SK-N-SH (cell line): ENCODE measurements around the gene BMP7. TPM values are rescaled to one million over a fixed set of nuclear protein-coding genes. Genes with fewer than 3 reads are reported as not detected.

Source experiments
- CTCF ChIA-PET: fragments of 300-600, 350-600 bp; formaldehyde crosslinking; extraction: SDS; loops from one replicate; lab custom pipeline; 2021; lab: Yijun Ruan, JAX
- POLR2A ChIA-PET: fragments of 350-600 bp; sonication (Branson Sonifier 250); formaldehyde crosslinking; extraction: SDS; loops from one replicate; lab custom pipeline; 2020; ENCODE audit warnings: antibody characterized with exemption, inconsistent platforms; lab: Yijun Ruan, JAX
- DNase-seq: peaks from one replicate; pipeline ENCODE4 v3.0.0; 2012
- H2AFZ ChIP-seq: fragments of 200-600 bp; sonication (generic); 2 replicates; pipeline ENCODE4 v1.8.1; 2016; ENCODE audit warnings: antibody characterized with exemption, mild to moderate bottlenecking, low read depth
- H3F3A ChIP-seq: fragments of 200-600 bp; sonication (generic); replicated peaks from 2 replicates; pipeline ENCODE3; 2016; ENCODE audit warnings: antibody characterized with exemption, mild to moderate bottlenecking; ENCODE audit not compliant: insufficient read depth
- H3K27ac ChIP-seq, 2 experiments: fragments of 200-500 bp in 1 of 2; fragments of 200-600 bp in 1 of 2; sonication (Bioruptor generic) in 1 of 2; sonication (generic), shearing (Covaris generic) in 1 of 2; 2 replicates each; pipeline versions ENCODE4 v1.5.1 to v1.6.1; 2014 to 2016; ENCODE audit warnings: low read depth in 2 of 2, inconsistent platforms in 1 of 2, low read length in 1 of 2, mild to moderate bottlenecking in 1 of 2, mixed read lengths in 1 of 2
- H3K27me3 ChIP-seq: fragments of 200-600 bp; sonication (generic), shearing (Covaris generic); 2 replicates; pipeline ENCODE4 v1.6.1; 2016; ENCODE audit warnings: mixed run types; ENCODE audit not compliant: insufficient read depth
- H3K36me3 ChIP-seq, 2 experiments: fragments of 200-500 bp in 1 of 2; fragments of 200-600 bp in 1 of 2; sonication (Bioruptor generic) in 1 of 2; sonication (generic) in 1 of 2; replicated peaks in 1 of 2; 2 replicates each; pipeline versions ENCODE3 to v1.5.1; 2014 to 2016; ENCODE audit warnings: low read length in 1 of 2, mild to moderate bottlenecking in 1 of 2; ENCODE audit not compliant: insufficient read depth in 2 of 2, control insufficient read depth in 1 of 2
- H3K4me1 ChIP-seq, 2 experiments: fragments of 200-500 bp in 1 of 2; fragments of 200-600 bp in 1 of 2; sonication (Bioruptor generic) in 1 of 2; sonication (generic), shearing (Covaris generic) in 1 of 2; 2 replicates each; pipeline versions ENCODE4 v1.5.1 to v1.6.1; 2014 to 2016; ENCODE audit warnings: low read depth in 1 of 2, low read length in 1 of 2, mixed run types in 1 of 2; ENCODE audit not compliant: insufficient read depth in 2 of 2, control insufficient read depth in 1 of 2
- H3K4me2 ChIP-seq: fragments of 200-600 bp; sonication (generic), shearing (Covaris generic); 2 replicates; pipeline ENCODE4 v1.6.1; 2017; ENCODE audit warnings: mixed run types
- H3K4me3 ChIP-seq, 2 experiments: fragments of 200-500 bp in 1 of 2; fragments of 200-600 bp in 1 of 2; sonication (Bioruptor generic) in 1 of 2; sonication (generic), shearing (Covaris generic) in 1 of 2; 2 replicates each; pipeline versions ENCODE4 v1.5.1 to v1.8.1; 2014 to 2016; ENCODE audit warnings: low read depth in 2 of 2, inconsistent platforms in 1 of 2, low read length in 1 of 2, mild to moderate bottlenecking in 1 of 2, mixed read lengths in 1 of 2, moderate library complexity in 1 of 2
- H3K79me2 ChIP-seq: fragments of 200-600 bp; sonication (generic); 2 replicates; pipeline ENCODE4 v1.8.1; 2017; ENCODE audit warnings: mild to moderate bottlenecking; ENCODE audit not compliant: insufficient read depth
- H3K9ac ChIP-seq: fragments of 200-600 bp; sonication (generic); 2 replicates; pipeline ENCODE4 v1.6.1; 2017; ENCODE audit warnings: mixed run types
- H3K9me2 ChIP-seq: fragments of 200-600 bp; sonication (generic); 2 replicates; pipeline ENCODE4 v1.6.1; 2017; ENCODE audit warnings: mixed run types
- H3K9me3 ChIP-seq: fragments of 200-600 bp; sonication (generic); 2 replicates; pipeline ENCODE4 v1.6.1; 2017; ENCODE audit warnings: mixed run types, mild to moderate bottlenecking, moderate library complexity
- H4K20me1 ChIP-seq: fragments of 200-600 bp; sonication (generic); 2 replicates; pipeline ENCODE4 v1.6.1; 2017; ENCODE audit warnings: mild to moderate bottlenecking, mixed run types; ENCODE audit not compliant: insufficient read depth
- CHD2 ChIP-seq: fragments of 150-350 bp; IDR thresholded peaks from 2 replicates; pipeline ENCODE4 v1.6.1; 2018; ENCODE audit warnings: low read length; ENCODE audit not compliant: partially characterized antibody
- ELF1 ChIP-seq: IDR thresholded peaks from 2 replicates; pipeline ENCODE4 v1.4.0; 2012
- EP300 ChIP-seq, 2 experiments: IDR thresholded peaks; 2 replicates each; pipeline versions ENCODE4 v1.4.0 to v1.6.1; 2012; ENCODE audit warnings: borderline replicate concordance in 1 of 2, low read depth in 1 of 2, low read length in 1 of 2
- EZH2phosphoT487 ChIP-seq: fragments of 200-600 bp; sonication (generic); IDR thresholded peaks from 2 replicates; pipeline ENCODE4 v1.6.1; 2017; ENCODE audit warnings: low read depth, mixed run types, mild to moderate bottlenecking, antibody characterized with exemption, moderate library complexity, borderline replicate concordance
- FOSL2 ChIP-seq: IDR thresholded peaks from 2 replicates; pipeline ENCODE4 v1.4.0; 2012; ENCODE audit warnings: low read depth, mild to moderate bottlenecking, moderate library complexity, borderline replicate concordance
- FOXJ3 ChIP-seq: sonication (generic); formaldehyde crosslinking; IDR thresholded peaks from 2 replicates; pipeline ENCODE4 v1.5.1; 2020; ENCODE audit warnings: mild to moderate bottlenecking, missing genetic modification reagents
- FOXM1 ChIP-seq: IDR thresholded peaks from 2 replicates; pipeline ENCODE4 v1.4.0; 2012; ENCODE audit warnings: low read depth, mild to moderate bottlenecking
- GATA2 ChIP-seq: sonication (generic); formaldehyde crosslinking; IDR thresholded peaks from 2 replicates; pipeline ENCODE4 v1.5.0; 2020; ENCODE audit warnings: mild to moderate bottlenecking, missing genetic modification reagents
- JUND ChIP-seq: IDR thresholded peaks from 2 replicates; pipeline ENCODE4 v1.4.0; 2012
- RCOR1 ChIP-seq: fragments of 150-350 bp; IDR thresholded peaks from 2 replicates; pipeline ENCODE4 v1.6.1; 2017; ENCODE audit warnings: antibody characterized with exemption, low read length
- SIN3A ChIP-seq: IDR thresholded peaks from 2 replicates; pipeline ENCODE4 v1.6.1; 2012; ENCODE audit warnings: low read depth, mild to moderate bottlenecking, low read length, moderate library complexity, borderline replicate concordance
- TAF1 ChIP-seq: IDR thresholded peaks from 2 replicates; pipeline ENCODE4 v1.6.1; 2012; ENCODE audit warnings: low read depth, mild to moderate bottlenecking, low read length, moderate library complexity, borderline replicate concordance
- WGBS: methylation state at CpG from one replicate; pipeline ENCODE4 v1.1.6; 2017; ENCODE audit warnings: low lambda C conversion rate; 5-methylcytosine and 5-hydroxymethylcytosine counted together
- polyA plus RNA-seq, 3 experiments: library from polyadenylated mRNA; depleted of rRNA; stranded (reverse); fragments of >200 nt; gene quantifications; 2 replicates each; pipeline ENCODE4 v1.2.3, GENCODE V29; 2012
- TF ChIP-seq, protein P1 (sequence below): IDR thresholded peaks from 2 replicates; pipeline ENCODE4 v1.4.0; 2012; ENCODE audit warnings: low read depth, borderline replicate concordance
- TF ChIP-seq, protein P2 (sequence below): fragments of 150-350 bp; IDR thresholded peaks from 2 replicates; pipeline ENCODE4 v1.6.1; 2017; ENCODE audit warnings: antibody characterized with exemption, low read length, low read depth, borderline replicate concordance
- TF ChIP-seq, protein P3 (sequence below): fragments of 200-600 bp; sonication (generic); IDR thresholded peaks from 2 replicates; pipeline ENCODE4 v1.6.1; 2017; ENCODE audit warnings: antibody characterized with exemption, mild to moderate bottlenecking, moderate library complexity
- TF ChIP-seq, protein P4 (sequence below): IDR thresholded peaks from 2 replicates; pipeline ENCODE4 v1.4.0; 2012; ENCODE audit warnings: low read depth, borderline replicate concordance

The BMP7 gene
- polyA plus RNA-seq, 1 of the 3 experiments (the other 2 are of a cell fraction) = not detected

DNA sequence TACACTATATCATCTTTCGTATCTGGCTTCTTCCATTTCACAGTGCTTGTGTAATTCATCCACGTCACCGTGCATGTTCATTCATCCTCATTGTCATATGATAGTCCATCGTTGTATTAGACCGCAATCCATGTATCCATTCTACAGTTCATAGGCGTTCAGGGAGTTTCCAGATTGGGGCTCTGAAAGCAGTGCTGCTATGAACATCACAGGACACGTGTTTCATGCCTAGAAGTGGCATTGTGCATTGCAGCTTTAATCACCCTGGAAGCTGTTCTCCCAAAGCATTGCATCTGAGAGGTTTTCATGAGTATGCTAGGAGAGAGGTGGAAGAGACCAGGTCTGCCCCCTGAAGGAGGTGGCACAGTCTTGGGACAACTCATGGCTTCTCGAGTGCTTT, 35.3 kb downstream of the BMP7 start:
- Histone ChIP-seq H4K20me1 (no peaks in the 10 kb centered on the region), H3K4me1 (no peaks in the 10 kb centered on the region), H3K9me3 (no peaks in the 10 kb centered on the region), H3K27ac (no peak overlapping the region), H3K27me3 (no peaks in the 10 kb centered on the region), H3F3A (no peaks in the 10 kb centered on the region), H3K79me2 (no peaks in the 10 kb centered on the region), H2AFZ (no peak overlapping the region), H3K9ac (no peak overlapping the region), H3K36me3 (no peaks in the 10 kb centered on the region), H3K4me2 (no peak overlapping the region), H3K4me3 (no peak overlapping the region), H3K9me2 (no peaks in the 10 kb centered on the region)
- POLR2A ChIA-PET = no interaction called here
- TF ChIP-seq ELF1 (no peak), EZH2phosphoT487 (no peak), TAF1 (no peak), FOXJ3 (CRISPR knock-in tag) (no peak), GATA2 (no peak), FOXM1 (no peak), EP300 (IDR thresholded peaks at IDR 0.05; ENCODE audit: borderline replicate concordance in 1 of 2, low read depth in 1 of 2, low read length in 1 of 2) (no peak), JUND (no peak), RCOR1 (no peak), FOSL2 (no peak), CHD2 (no peak), SIN3A (no peak)
- TF ChIP-seq, protein P1, sequence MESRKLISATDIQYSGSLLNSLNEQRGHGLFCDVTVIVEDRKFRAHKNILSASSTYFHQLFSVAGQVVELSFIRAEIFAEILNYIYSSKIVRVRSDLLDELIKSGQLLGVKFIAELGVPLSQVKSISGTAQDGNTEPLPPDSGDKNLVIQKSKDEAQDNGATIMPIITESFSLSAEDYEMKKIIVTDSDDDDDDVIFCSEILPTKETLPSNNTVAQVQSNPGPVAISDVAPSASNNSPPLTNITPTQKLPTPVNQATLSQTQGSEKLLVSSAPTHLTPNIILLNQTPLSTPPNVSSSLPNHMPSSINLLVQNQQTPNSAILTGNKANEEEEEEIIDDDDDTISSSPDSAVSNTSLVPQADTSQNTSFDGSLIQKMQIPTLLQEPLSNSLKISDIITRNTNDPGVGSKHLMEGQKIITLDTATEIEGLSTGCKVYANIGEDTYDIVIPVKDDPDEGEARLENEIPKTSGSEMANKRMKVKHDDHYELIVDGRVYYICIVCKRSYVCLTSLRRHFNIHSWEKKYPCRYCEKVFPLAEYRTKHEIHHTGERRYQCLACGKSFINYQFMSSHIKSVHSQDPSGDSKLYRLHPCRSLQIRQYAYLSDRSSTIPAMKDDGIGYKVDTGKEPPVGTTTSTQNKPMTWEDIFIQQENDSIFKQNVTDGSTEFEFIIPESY = no peak
- TF ChIP-seq, protein P2, sequence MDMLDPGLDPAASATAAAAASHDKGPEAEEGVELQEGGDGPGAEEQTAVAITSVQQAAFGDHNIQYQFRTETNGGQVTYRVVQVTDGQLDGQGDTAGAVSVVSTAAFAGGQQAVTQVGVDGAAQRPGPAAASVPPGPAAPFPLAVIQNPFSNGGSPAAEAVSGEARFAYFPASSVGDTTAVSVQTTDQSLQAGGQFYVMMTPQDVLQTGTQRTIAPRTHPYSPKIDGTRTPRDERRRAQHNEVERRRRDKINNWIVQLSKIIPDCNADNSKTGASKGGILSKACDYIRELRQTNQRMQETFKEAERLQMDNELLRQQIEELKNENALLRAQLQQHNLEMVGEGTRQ = no peak
- TF ChIP-seq, protein P3, sequence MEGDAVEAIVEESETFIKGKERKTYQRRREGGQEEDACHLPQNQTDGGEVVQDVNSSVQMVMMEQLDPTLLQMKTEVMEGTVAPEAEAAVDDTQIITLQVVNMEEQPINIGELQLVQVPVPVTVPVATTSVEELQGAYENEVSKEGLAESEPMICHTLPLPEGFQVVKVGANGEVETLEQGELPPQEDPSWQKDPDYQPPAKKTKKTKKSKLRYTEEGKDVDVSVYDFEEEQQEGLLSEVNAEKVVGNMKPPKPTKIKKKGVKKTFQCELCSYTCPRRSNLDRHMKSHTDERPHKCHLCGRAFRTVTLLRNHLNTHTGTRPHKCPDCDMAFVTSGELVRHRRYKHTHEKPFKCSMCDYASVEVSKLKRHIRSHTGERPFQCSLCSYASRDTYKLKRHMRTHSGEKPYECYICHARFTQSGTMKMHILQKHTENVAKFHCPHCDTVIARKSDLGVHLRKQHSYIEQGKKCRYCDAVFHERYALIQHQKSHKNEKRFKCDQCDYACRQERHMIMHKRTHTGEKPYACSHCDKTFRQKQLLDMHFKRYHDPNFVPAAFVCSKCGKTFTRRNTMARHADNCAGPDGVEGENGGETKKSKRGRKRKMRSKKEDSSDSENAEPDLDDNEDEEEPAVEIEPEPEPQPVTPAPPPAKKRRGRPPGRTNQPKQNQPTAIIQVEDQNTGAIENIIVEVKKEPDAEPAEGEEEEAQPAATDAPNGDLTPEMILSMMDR = no peak
- TF ChIP-seq, protein P4, sequence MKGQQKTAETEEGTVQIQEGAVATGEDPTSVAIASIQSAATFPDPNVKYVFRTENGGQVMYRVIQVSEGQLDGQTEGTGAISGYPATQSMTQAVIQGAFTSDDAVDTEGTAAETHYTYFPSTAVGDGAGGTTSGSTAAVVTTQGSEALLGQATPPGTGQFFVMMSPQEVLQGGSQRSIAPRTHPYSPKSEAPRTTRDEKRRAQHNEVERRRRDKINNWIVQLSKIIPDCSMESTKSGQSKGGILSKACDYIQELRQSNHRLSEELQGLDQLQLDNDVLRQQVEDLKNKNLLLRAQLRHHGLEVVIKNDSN = no peak
- WGBS = 25% methylated on average over 8 of the region's 8 CpGs
- CTCF ChIA-PET = no interaction called here
- no peak for DNase-seq
